IPS-NIHi11 (cell line): ENCODE results near the gene HOXD8.

Experiments
- DNase-seq: peaks from one replicate; pipeline ENCODE4 v3.0.0; 2012; ENCODE audit warnings: mixed read lengths, low spot score

The HOXD8 gene

DNA sequence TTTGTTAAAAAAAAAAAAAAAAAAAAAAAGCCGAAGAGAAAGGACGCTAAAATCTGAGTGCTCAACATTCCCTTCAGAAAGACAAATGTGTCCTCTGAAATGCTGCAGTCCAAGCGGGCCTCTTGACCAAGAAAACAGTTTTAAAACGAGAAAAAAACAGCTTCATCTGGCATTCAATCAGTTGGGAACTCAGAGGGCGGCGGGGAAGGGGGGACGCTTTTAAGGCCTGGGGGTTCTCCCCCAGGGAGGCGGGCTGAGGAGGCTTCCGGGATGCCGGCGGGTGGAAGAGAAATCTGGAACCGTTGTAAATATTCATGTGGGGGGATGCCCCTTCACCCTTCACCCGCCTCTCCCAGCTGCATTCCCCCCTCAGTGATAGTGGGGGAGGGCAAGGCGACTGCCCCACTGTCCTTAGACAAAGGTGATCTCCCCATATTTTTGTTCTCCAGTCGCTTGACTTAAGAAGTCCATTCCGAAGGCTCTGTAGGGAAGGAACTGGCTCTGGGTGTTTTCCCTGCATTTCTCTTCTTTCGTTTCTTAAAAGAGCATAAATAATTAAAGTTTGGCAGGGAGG lies 25.7 kb upstream of the HOXD8 start:
- DNase-seq, result no peak

DNA sequence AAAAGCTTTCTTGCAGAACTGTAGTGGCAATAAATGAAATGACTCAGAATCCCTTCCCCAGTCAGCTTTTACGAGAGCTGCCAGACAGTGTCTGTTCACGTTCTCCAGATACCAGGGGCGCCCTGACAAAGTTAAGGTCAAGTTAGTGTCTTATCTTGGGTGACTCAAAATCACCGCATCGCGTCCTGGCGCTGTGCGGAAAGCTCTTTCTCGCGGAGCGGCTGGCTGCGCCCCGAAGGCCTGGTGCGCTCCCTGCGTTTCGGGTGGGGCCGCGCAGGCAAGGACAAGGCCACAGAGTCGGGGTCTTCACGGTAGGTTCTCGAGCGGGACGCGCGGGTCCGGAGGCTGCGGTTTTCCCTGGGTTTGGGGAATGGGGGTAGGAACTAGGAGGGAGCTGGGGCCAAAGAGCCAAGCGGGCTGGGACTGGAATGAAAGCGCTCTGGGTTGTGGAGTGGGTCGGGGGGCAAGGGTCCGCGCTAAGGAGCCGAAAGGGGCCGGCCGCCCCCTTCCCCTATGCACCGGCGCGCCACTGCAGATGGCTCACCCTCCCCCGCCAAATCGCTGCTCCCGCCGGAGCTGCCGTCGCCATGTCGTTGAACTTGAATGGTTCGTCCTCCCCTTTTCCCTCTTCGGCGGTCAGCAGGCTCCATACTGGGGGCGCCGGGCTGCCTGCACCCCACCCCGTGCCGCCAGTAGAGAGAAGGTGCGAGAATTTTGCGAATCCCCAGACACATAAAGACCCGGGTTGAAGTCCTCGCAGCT lies 25.0 kb upstream of the HOXD8 start:
- DNase-seq, result no peak

DNA sequence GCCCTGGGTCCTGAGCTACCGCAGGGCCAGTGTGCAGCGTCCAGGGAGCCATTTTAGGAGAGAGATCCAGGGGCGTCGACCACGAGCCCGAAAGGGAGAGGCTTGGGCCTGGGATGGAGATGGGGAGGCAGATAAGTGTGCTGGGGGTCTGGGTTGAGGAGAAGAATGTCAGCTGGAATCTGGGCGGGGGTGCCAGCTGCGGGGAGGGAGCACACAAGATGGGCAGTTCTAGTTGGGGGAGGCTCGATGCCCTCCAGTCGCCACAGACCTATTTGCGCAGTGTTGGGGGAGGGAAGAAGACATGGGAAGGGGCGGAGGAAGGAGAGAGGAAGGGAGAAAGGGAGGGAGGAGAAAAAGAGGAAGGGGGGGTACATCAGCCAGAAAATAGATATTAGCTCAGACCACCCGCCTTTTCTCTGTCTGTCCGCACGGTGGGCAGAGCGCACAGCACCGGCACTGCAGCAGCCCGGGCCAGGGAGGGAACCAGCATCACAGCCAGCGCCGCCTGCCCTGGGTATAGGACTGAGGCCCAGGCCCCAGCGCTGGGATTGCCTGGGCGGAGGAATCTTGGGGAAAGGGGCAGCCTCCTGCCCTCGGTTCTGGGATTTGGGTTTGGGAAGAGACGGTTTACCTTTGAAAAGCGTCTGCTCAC lies 24.3 kb upstream of the HOXD8 start:
- DNase-seq, result no peak

DNA sequence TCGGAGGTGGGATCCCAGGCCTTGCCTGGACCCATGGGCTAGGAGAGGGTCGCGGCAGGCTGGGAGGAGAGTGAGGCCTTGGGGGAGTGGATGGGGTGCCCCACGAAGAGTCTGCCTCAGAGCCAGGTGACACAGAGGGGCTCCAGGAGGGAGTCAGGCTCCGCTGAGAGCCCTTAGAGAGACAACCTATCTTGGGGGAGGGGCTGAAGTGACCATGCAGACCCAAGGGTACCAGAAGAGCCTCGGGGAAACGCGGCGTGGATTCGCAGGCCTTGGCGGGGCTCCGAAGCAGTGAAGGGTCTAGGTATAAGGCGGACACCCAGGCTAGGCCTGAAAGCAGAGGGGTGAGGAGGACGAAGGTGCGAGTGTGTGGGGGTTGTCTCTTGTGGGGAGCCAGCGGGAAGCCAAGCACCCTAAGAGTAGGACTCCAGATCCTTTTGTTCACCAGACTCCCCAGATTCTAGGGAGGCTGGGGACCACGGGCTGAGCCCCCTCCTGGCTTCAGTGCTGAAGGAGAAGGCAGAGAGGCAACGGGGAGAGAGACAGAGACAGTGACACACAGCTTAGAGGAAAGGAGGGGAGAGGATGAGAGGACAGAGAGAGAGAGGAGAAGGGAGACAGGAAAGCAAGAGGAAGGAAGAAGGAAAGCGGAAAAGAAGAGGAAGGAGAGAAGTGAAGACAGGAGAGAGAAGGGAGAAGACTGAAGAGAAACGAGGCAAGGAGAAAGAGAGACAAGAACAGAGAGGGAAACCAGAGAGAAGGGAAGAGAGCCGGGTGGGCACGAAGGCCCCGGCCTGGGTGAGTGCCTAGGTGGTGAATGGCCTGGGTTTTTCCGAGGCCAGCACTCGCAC lies 23.6 kb upstream of the HOXD8 start:
- no peak for DNase-seq

DNA sequence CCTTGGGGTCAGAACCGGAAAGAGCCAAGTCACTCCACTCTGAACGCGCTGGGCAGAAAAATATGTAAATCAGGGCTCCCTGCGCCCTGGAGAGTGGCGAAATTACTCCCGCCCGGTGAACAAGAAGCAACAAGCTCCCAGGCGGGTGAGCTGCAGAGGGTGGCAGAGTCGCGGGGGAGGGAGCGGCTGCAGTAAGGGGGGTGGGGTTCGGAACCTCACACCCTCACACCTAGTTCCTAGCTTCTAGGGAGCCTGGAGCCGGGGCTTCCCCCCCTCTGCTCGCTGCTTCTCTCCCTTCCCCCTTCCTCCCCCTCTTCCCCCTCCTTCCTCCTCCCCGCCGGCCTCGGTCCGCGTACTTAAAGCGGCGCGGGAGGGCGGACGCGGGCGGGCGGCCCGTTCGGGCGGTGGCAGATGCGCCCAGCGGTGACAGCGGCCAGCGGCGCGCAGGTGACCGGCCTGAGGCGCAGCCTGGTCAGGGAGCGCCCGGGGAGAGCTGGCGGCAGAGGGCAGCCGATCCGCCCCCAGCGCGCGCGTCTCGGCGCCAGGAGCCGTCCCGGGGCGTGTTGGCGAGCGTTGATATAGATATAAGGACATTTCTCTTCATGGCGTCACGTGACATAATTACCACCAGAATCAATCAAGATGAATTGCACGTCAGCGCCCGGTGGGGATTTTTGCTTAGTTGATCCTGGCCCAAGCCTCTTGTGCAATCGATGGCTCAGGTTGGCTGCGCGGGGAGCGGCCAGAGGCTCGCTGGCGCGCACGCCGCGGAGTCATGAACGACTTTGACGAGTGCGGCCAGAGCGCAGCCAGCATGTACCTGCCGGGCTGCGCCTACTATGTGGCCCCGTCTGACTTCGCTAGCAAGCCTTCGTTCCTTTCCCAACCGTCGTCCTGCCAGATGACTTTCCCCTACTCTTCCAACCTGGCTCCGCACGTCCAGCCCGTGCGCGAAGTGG lies 22.6 kb upstream of the HOXD8 start, which contains the start of gene HOXD11:
HOXD11 (plus strand) TSS at position 700 of the 959 bp plus-strand sequence; CDS start at position 776, 76 bp downstream.
- DNase-seq, result no peak

DNA sequence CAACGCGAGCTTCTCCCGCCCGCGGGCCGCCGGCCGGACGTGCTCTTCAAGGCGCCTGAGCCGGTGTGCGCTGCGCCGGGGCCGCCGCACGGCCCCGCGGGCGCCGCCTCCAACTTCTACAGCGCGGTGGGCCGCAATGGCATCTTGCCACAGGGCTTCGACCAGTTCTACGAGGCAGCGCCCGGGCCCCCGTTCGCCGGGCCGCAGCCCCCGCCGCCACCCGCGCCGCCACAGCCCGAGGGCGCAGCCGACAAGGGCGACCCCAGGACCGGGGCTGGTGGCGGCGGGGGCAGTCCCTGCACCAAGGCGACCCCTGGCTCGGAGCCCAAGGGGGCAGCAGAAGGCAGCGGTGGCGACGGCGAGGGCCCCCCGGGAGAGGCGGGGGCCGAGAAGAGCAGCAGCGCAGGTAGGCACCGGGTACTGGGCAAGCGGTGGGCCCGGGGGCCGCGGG lies 21.7 kb upstream of the HOXD8 start:
- DNase-seq, result no peak

DNA sequence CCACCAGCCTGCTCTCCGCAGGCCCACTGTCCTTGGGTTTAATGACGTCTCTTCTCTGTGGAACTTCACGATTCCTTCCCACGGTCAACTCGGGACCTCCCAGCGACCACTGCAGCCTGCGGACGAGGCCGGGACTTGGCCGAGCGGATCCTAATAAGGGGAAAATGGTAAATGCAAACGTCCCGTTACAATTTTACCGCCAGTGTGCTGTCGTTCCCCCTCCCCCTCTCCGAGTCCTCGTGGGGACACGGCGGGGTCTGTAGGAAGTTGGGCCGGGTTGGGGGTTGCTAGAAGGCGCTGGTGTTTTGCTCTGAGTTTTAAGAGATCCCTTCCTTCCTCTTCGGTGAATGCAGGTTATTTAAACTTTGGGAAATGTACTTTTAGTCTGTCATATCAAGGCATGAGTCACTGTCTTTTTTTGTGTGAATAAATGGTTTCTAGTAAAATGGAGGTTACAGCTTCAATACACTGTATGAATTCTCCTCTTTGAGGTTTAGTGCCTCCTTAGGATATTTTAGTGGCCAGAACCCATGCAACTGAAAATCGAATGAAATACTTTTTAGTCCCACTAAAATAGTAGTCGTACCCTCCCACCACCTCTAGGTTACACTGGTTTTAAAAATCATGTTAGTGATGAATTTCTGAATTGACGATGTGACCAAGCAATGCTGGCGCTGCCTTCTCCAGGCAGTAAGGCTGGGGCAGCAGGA lies 20.2 kb upstream of the HOXD8 start:
- no peak for DNase-seq

DNA sequence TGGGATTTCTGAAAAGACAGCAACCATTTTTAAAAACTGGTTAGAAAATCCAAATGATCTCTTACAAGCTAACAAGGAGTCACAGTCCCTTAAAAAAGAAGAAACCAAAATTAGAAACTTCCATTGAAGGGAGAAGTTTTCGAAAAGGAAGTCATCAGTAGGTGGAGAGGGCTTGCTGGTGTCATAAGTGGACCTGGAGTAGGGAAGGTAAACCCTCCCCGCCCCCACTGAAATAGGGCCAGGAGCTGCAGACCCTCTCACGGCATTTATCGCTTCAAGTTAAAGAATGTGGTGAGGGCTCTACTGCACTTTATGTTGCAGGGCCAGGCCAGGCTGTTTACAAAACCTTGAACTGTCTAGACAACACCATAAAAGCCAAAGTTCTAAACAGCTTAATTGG lies 19.6 kb upstream of the HOXD8 start:
- no peak for DNase-seq

DNA sequence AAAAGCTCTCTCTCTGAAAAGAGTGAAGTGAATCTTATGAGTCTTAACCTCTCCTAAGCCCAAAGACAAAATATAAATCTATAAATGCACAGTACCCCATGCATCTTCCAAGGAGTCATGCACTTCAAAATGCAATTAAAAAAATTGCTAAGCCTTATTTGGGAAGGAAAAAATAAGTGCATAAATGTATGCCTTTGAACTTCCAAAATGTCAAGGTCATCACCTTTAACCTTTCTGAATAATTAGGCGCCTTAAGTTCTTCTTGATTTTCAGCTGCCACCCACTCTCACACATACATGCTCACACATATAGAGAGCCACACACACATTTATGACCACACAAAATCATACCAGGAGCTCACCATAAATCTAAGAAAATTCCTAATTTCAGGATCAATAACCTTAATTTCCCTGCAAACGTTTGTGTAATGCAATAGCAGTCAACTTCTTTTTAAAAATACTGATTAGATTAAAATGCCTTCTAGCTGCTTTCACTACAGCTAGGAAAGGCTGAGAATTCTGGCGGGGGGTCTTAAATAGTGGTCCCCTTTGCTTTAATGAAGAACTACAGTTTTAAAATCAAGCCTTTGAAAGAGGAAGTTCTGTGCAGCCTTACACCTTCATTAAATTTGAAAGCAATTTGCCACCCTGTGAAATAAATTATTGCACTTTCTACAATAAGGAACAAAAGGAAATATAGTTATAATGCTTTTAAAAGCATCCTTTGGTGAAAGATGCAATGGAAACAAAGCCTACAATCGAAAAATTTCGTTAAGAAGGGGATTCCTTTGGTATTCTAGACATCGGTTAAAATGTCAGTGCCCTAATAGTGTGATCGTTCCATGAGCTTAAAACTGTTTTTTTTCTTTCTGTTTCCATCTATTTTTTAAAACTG lies 18.8 kb upstream of the HOXD8 start:
- no peak for DNase-seq

DNA sequence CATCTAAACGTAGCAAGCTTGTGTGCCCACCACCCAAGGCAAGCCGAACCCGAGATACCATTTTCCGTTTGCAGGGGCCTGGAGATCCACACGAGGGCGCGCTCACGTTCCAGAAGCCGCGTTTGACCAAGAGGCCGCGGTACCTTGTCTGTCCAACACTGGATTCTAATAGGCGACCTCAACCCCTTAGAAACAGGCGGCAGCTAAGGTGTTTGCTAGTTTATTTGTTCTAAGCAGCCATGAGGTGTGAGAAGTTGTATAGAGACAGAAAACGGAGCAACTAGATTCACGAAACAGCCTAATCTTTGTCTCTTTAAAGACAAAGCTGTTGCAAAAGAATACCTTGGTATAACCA lies 18.2 kb upstream of the HOXD8 start:
- peak; percentile 70 for DNase-seq

DNA sequence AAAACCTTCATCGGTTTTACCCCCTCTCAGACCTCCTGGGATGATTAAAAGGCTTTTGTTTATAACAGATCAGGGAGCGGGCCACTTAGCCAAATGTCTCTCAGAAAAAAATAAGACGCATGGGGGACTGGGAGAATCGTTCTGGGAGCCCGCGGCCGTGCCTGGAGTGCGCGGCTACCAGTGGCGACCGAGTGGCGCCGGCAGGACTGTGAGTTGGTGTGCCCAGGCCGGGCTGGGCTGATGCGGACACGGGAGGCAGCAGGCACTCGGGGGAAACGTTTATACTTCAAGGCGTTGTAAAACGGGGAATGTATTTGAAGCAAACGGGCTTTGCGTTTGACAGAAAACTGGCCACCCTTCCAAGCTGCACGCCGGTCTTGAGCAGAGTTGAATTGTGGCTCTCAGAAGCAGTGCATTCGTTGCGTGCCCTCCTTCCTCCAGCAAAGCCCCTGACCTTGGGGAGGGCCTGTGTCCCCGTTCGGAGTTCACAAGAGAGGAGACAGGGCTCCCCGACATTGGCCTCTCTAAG lies 17.6 kb upstream of the HOXD8 start:
- DNase-seq, result no peak

DNA sequence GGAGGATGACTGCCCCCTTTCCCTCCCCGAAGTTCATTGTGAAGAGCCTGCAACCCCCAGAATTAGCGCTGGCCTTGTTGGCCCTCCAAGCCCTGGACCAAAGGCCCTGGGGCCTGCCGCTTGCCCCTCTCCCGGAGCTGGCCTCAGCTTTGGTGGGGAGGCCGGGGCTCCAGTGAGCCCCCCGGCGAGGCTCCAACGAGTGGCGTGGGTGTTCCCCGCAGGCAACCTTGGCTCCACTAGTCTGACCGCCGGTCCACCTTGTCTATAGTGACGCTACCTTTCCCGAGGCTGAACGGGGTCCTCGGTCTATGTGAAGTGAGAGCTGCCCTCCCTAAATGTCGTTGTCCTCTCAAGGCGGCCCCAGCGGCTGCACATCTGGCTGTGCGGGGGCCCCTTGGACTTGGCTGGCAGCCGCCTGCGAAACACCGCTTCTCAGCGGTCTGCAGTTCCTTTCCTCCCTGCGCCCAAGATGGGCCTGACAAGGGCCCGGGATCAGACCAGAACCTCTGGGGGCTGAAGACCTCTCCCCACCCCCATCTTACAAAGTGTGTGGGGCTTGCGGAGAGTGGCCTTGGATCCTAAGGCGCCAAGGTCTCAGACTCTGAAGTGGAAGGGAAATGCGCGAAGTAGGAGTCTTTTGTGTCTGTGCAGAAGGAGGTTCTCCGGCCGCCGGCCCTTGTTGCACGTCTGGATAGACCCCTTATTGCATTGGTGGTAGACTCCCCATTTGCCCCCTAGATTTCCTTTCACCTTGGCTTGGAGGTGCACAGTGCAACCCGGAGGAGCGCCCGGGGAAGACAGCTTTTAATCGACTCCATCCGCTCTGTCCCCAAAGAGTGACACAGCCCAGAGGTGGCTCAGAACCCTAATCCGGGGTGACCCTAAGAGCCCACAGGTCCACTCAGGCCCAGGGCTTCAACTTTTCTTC lies 16.9 kb upstream of the HOXD8 start:
- DNase-seq, result no peak

DNA sequence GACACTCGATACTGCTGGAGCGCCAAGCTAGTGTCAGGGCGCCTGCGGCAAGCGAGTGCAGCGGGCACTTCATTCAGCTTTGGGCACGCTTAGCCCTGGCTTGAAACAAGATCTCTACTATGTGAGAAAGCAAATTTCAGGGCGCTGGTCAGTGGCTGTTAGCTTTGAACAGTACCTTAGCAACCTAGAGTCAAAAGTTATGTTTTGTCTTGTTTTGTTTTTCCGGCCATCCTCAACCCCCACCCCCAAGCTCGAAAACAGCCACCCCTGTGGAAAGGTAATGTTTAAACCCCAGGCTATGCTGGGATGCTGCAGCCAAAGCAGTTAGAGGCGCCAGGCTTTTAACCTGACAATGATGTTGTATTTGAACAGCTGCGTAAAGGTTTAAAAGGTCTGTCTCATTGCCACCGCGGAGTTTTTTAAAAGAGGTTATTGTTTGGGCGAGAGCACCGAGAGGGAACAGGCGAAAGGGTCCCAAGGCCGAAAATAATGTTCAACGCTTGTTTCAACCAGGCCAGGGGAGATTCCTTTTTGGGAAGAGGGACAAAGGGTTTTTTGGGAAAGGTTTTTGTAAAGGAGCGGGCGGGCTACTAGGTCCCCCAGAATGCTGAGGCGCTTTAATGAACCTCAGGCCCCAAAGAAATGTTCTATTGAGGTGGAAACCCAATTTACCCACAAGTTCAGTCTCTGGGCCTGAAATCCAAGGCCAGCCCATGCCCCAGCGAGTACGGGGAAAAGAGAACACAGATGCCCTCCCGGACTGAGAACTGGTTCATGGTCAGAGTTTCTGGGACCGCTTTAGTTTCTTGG lies 15.2 kb upstream of the HOXD8 start:
- no peak for DNase-seq

DNA sequence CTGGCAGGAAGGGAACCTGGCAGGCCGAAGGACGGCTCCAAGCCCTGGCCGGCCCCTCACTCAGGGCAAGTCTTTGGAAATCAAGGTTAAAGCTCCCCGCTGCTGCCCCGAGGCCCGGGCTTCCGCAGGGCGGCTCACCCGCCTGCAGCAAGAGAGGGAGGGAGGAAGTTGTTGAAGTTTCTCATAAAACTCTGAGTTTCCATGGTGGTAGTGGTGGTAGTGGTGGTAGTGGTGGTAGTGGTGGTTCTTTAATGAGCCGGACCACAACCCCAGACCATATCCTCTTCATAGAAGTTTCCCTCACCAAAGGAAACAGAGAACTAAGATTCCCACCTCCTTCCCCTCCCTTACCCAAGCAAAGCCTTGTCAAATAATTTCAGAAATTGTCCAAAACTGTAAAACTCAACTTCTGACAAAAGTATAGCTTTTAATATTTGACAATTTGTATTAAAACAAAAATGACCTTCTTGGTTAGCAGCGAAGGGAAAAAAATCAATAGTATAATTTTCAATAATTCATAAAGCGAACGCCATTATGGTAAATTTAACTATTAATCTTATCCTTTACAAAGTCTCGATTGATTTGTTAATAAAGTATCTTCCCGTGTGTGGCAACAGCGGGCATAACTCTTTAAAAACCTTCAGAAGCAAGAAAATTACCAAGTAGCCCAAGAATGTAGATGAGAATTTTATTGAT lies 14.4 kb upstream of the HOXD8 start:
- DNase-seq, result no peak

DNA sequence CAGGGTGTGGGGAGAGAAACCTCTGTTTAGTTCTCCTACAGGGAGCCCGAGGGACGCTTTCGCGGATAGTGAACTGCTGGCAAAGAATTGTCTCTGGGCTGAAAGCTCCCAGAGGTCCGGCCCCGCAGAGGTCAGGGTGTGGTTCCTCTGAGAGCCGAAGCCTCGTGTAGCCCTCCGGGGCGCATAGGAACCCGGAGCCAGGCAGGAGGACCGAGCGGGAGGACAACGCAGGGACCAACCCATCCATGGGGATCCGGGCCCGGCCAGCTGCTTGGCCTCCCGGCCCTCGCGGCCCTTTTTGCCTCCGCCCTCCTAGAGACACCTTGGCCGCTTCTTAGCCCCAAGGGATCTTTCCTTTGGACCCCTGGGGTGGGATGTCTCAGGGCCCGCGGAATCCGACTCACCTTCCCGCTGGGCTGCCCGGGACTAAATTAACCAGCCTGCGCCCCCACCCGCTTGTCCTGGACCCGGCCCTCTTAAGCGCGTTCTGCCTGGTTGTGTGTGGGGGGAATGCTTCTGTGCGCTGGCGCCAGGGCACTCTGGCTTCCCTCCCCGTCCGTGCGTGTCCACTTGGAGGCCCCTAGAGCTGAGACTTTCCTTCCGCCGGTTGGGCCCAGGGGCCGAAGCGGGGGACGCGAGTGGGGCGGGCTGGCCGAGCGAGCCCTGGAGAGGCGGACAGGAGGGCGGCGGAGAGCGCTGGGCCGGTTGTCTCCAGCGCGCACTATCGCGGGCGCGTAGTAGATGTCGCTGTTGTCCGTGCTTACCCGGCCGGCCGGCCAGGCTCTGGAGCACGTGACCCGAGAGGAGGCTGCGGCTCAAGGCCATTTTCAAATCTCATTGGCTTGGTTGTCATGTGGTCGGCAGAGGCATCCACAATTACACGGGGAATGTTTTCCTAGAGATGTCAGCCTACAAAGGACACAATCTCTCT lies 13.4 kb upstream of the HOXD8 start, which contains the start of gene HOXD10:
HOXD10 (plus strand) TSS at position 896 of the 931 bp plus-strand sequence. CDS start 56 bp downstream, outside the sequence.
- peak; percentile 79 for DNase-seq
